DND-41 (cell line): ENCODE results near the gene GRB7.

ENCODE experiments used
- ATAC-seq: fragments of 200-7000 bp; cut with Tn5 transposase; 3 replicates; pipeline ENCODE4 v1.9.1; 2021; ENCODE audit warnings: low read depth; ENCODE audit not compliant: insufficient read depth
- DNase-seq: peaks from one replicate; pipeline ENCODE4 v3.0.0-alpha.2; 2020
- H2AFZ ChIP-seq: 2 replicates; pipeline ENCODE4 v1.6.0; 2012; ENCODE audit warnings: low read depth, low read length
- H3K27ac ChIP-seq: 2 replicates; pipeline ENCODE4 v1.5.1; 2012; ENCODE audit warnings: low read length, inconsistent platforms
- H3K27me3 ChIP-seq: fragments of 200-600 bp; sonication (generic); 2 replicates; pipeline ENCODE4 v1.6.0; 2012; ENCODE audit warnings: low read length, mild to moderate bottlenecking, inconsistent platforms; ENCODE audit not compliant: insufficient read depth, poor library complexity
- H3K36me3 ChIP-seq: 2 replicates; pipeline ENCODE4 v1.5.1; 2012; ENCODE audit warnings: low read length, inconsistent platforms; ENCODE audit not compliant: insufficient read depth
- H3K4me1 ChIP-seq: 2 replicates; pipeline ENCODE4 v1.5.1; 2012; ENCODE audit warnings: mild to moderate bottlenecking, low read length; ENCODE audit not compliant: insufficient read depth
- H3K4me2 ChIP-seq: 2 replicates; pipeline ENCODE4 v1.6.0; 2012; ENCODE audit warnings: mild to moderate bottlenecking, moderate library complexity, low read length, inconsistent platforms; ENCODE audit not compliant: insufficient read depth
- H3K4me3 ChIP-seq, 2 experiments: fragments of 200-600 bp in 1 of 2; shearing (Covaris generic) in 1 of 2; 2 replicates each; pipeline ENCODE4 v1.5.1; 2012 to 2016; ENCODE audit warnings: inconsistent platforms in 2 of 2, low read length in 2 of 2, mild to moderate bottlenecking in 2 of 2, low read depth in 1 of 2, moderate library complexity in 1 of 2
- H3K79me2 ChIP-seq: 2 replicates; pipeline ENCODE4 v1.6.0; 2012; ENCODE audit warnings: low read length, inconsistent platforms; ENCODE audit not compliant: insufficient read depth
- H3K9ac ChIP-seq: 2 replicates; pipeline ENCODE4 v1.6.0; 2012; ENCODE audit warnings: low read depth, mild to moderate bottlenecking, inconsistent platforms, low read length, moderate library complexity
- H3K9me3 ChIP-seq: 2 replicates; pipeline ENCODE4 v1.5.1; 2012; ENCODE audit warnings: low read length, moderate library complexity, mild to moderate bottlenecking, inconsistent platforms; ENCODE audit not compliant: insufficient read depth, severe bottlenecking
- H4K20me1 ChIP-seq: 2 replicates; pipeline ENCODE4 v1.6.0; 2012; ENCODE audit warnings: low read length; ENCODE audit not compliant: insufficient read depth
- EZH2 ChIP-seq: IDR thresholded peaks from 3 replicates; pipeline ENCODE4 v1.6.1; 2012; ENCODE audit warnings: borderline replicate concordance, low read depth, mild to moderate bottlenecking, moderate library complexity, low read length, inconsistent platforms; ENCODE audit not compliant: severe bottlenecking
- TF ChIP-seq, protein P1 (sequence below): IDR thresholded peaks from 2 replicates; pipeline ENCODE4 v1.5.1; 2012; ENCODE audit warnings: borderline replicate concordance, low read length, moderate library complexity, mild to moderate bottlenecking; ENCODE audit not compliant: poor library complexity, severe bottlenecking; ENCODE audit errors: extremely low read depth

The GRB7 gene

DNA sequence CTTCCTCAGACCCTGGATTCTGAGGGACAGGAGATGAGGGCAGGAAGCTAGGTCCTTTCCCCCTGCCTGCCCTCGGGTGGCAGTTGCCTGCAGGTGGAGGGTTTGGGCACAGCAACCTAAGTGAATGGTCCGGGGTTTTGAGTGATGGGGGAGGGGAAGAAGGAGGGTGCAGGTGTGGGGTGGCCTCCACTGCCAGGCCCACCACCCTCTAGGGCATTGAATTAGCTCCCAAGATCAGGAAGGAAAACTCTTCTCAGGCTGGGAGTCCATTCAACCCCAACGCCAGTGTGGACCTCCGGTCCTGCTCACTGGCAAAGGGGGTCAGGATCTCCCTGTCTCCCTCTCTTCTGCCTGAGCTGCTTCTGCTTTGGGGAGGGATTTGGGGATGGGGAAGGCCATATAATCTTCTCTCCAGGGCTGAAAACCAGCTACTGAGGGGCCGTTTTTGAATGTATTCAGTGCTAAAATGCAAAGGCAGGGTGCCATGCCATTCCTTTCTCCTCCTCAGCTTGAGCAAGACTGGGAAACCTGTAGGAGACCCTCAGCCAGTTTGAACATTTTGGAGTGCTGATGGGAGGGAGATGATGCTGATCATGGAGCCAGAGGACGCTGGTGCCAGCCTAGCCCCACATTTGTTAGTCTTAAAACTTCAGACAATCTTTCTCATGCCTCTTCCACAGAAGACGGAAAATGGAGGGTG lies 18.8 kb downstream of the GRB7 start:
- Histone ChIP-seq H3K9me3 (no peaks in the 10 kb centered on the region), H3K4me1 (peaks cover 69% of the 10 kb centered on the region), H3K79me2 (no peaks in the 10 kb centered on the region), H3K9ac (peak overlapping the region; percentile 98; the same call in 1 of the 2 replicates), H3K4me3 (no peak overlapping the region), H3K27ac (peak overlapping the region; percentile 96), H3K27me3 (no peaks in the 10 kb centered on the region), H4K20me1 (no peaks in the 10 kb centered on the region), H3K36me3 (no peaks in the 10 kb centered on the region), H2AFZ (no peak overlapping the region), H3K4me2 (peak overlapping the region; percentile 96; the same call in 1 of the 2 replicates)
- ATAC-seq, result no peak
- peak; percentile 63 for DNase-seq
- TF ChIP-seq, protein P1, sequence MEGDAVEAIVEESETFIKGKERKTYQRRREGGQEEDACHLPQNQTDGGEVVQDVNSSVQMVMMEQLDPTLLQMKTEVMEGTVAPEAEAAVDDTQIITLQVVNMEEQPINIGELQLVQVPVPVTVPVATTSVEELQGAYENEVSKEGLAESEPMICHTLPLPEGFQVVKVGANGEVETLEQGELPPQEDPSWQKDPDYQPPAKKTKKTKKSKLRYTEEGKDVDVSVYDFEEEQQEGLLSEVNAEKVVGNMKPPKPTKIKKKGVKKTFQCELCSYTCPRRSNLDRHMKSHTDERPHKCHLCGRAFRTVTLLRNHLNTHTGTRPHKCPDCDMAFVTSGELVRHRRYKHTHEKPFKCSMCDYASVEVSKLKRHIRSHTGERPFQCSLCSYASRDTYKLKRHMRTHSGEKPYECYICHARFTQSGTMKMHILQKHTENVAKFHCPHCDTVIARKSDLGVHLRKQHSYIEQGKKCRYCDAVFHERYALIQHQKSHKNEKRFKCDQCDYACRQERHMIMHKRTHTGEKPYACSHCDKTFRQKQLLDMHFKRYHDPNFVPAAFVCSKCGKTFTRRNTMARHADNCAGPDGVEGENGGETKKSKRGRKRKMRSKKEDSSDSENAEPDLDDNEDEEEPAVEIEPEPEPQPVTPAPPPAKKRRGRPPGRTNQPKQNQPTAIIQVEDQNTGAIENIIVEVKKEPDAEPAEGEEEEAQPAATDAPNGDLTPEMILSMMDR, result peak; percentile 19
- no peak for TF ChIP-seq EZH2

DNA sequence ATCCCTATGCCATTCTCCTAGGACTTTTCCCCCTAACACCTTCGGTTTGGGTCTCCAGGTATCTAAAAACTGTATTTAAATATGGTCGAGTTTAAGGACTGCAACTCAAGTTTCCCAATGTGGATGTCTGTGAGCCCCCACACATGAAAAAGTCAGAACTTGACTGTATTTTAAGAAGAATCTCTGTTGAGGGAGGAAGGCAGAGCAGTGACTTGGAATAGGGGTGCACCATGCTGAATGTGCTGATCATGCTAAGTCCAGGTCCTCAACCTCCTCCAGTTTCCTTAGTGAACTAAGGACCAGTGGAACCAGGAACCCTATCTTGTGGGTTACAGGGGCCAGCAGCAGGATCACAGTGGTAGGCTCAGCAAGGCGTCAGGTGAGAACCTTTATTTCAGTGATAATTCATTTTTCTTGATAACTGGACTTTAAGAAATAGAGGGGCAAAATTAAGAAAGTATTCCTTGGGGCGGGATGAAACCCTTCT lies 19.5 kb downstream of the GRB7 start:
- ATAC-seq (no peak), DNase-seq (no peak)
- TF ChIP-seq, protein P1, result no peak
- TF ChIP-seq EZH2, result no peak
- Histone ChIP-seq H3K79me2 (no peaks in the 10 kb centered on the region), H3K9me3 (no peaks in the 10 kb centered on the region), H2AFZ (no peak overlapping the region), H3K36me3 (no peaks in the 10 kb centered on the region), H4K20me1 (no peaks in the 10 kb centered on the region), H3K4me3 (no peak overlapping the region), H3K4me2 (no peak overlapping the region), H3K4me1 (peaks cover 69% of the 10 kb centered on the region), H3K27me3 (no peaks in the 10 kb centered on the region), H3K9ac (no peak overlapping the region), H3K27ac (peak overlapping the region; percentile 96)

DNA sequence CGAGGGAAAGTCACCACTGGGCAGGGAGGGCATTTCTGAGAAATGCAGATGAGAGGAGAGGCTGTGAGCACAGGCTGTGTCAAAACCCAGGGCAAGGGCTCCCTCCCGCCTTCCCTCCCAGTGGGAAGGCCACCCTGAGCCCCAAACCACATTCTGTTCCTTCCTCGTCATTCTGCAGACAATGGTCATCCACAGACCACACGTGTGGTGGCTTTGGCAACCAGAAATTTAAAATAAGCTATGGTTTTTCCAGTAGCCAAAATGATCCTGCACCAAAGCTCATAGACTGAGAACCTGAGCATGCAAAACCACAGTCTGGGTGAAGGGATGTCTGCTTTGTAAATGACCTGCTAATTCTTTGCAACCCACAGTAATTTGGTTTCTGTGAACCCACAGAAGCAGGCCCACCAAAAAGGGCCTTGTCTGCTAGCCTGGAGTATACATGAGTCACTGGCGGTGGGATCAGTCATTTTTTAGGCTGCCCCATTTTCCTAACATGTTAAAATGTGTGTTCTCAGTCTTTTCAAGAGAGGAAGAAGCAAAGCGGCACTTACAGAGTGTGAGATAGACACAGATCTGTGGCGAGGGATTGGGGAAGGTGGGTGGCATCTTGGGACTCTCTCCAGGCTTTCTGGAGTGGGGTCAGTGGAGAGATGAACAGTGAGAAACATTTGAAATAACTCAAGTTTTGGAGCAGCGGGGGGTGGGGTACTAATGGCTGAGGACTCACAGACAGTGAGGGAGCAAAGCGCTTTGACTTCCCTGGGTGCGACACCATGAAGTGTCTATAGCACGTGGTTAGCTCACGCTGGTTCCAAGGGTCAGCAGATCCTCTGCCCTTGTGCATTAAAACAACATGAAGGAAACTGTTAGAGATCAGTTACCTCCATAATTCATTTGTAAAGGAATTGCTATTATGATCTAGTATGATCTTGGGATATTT lies 20.5 kb downstream of the GRB7 start:
- Histone ChIP-seq H3K9ac (no peak overlapping the region), H3K27me3 (no peaks in the 10 kb centered on the region), H3K4me3 (no peak overlapping the region), H3K79me2 (no peaks in the 10 kb centered on the region), H3K9me3 (no peaks in the 10 kb centered on the region), H3K4me1 (peaks cover 61% of the 10 kb centered on the region), H3K27ac (peak overlapping the region; percentile 44), H3K36me3 (no peaks in the 10 kb centered on the region), H4K20me1 (no peaks in the 10 kb centered on the region), H2AFZ (no peak overlapping the region), H3K4me2 (no peak overlapping the region)
- TF ChIP-seq, protein P1, result no peak
- TF ChIP-seq EZH2, result no peak
- DNase-seq (peak; percentile 50), ATAC-seq (no peak)
